GM19324 (cell line): ENCODE measurements around the gene HSP90AB1.

Source experiments
- ATAC-seq: cut with Tn5 transposase; IDR thresholded peaks from one replicate; pipeline ENCODE4 v1.9.1; 2021; ENCODE audit warnings: mild to moderate bottlenecking, moderate library complexity; ENCODE audit not compliant: unreplicated experiment, low FRiP score

The HSP90AB1 gene

GRCh38 chr6:44302856-44303255 lies 56.0 kb downstream of the HSP90AB1 start:
- ATAC-seq = no peak
